Limb (tissue), 2 donors: ENCODE data around the gene BICDL2.

Experiments
- DNase-seq, 2 donors: peaks; one replicate each; pipeline ENCODE4 v3.0.0-alpha.2; 2016; ENCODE audit errors: extremely low spot score in 2 of 2

The BICDL2 gene

DNA sequence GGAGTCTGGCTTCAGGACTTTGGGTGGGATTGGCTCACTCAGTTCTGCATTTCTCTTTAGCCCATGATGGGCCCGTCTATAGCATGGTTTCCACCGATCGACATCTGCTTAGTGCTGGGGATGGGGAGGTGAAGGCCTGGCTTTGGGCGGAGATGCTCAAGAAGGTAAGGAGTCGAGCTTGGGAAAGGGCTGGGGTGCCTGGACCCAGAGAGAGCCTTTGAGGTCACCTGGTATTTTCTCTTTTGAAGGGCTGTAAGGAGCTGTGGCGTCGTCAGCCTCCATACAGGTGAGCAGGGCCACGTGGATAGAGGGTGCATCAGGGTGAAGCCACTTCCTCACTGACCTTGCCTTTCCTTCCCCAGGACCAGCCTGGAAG is 10.8 kb downstream of the BICDL2 start:
- DNase-seq = no peak

DNA sequence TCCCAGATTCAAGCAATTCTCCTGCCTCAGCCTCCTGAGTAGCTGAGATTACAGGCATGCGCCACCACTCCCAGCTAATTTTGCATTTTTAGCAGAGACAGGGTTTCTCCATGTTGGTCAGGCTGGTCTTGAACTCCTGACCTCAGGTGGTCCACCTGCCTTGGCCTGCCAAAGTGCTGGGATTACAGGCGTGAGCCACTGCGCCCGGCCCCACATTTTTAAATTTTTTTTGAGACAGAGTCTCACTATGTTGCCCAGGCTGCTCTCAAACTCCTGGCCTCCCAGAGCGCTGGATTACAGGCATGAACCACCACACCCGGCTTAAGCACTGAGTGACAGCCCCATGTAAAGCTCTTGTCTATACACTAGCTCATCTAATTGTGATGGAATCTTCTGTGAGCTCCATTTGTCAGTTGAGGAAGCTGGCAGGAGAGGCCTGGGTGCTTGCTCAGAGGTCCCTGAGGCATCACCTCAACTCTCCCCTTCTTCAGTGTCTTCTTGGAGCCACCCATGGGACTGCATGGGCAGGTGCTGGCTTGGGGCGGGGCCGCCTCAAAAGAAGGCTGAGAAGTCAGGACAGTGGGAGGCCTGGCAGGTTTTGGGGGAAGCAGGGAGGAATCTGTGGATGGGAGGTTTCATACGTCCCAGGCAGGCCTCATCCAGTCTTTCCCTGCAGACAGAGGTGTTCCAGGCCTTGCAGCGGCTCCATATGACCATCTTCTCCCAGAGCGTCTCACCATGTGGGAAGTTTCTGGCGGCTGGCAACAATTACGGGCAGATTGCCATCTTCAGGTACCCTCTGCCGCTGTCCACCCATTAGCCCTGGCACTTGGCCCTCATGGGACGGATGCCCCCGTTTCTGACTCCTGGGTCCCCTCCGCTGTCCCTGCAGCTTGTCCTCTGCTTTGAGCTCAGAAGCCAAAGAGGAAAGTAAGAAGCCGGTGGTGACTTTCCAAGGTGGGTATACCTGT is 11.4 kb downstream of the BICDL2 start:
- DNase-seq = no peak

DNA sequence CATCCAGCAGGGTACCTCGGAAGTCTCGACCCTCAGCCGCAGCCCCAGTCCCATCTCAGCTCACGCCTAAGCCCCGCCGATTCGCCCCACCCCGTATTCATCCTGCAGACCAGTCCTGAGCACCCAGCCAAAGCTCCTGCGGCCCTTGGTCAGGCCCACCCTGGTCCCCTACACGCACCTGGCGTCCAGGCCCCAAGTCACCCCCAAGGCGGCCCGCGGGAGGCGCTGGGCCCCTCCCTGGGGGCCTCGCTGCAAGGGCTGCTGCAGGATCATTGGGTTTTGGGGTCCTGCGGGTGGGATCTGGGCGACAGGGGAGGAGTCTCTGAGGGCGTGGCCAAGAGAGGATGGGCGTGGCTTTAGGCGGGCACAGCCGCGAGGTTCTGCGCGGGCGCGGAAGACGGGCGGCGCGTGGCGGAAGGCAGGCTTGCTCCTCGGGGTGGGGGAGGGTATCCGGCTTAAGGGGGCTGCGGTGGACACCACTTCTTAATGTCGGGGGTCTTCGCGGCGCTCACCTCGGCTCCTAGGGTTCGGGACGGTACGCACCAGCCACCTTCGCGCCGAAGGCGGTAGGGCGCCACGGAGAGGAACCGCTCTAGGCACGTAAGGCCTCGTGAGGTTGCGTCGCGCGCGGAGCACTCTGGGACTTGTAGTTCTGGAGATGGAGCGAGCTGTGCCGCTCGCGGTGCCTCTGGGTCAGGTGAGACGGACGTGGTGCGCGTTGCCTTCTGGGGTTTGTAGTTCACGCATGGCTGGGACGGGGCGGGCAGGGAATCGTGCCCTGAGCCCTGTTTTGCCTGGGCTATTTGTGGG is 12.9 kb downstream of the BICDL2 start, which contains the start of the genes HCFC1R1 and THOC6:
TSS of gene HCFC1R1 (minus strand) at position 274 of the 810 bp plus-strand sequence. CDS start at position 273, 1 bp downstream.
TSS of gene THOC6 (plus strand) at position 367 of the 810 bp plus-strand sequence. CDS start at position 659, 292 bp downstream.
- DNase-seq = peak; percentile 94 to 96

DNA sequence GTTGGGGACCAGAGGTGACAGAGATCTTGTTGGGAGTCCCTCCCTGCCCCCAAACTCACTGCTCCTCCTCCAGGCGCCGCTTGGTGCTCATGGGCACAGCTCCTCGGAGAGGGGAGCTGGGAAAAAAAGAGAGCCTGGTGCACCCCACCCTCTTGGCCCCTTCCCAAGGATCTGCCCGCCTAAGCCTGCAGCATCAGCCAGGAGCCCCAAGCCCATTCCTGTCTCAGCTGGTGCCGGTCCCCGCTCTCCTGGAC is 13.4 kb downstream of the BICDL2 start:
- DNase-seq = no peak

DNA sequence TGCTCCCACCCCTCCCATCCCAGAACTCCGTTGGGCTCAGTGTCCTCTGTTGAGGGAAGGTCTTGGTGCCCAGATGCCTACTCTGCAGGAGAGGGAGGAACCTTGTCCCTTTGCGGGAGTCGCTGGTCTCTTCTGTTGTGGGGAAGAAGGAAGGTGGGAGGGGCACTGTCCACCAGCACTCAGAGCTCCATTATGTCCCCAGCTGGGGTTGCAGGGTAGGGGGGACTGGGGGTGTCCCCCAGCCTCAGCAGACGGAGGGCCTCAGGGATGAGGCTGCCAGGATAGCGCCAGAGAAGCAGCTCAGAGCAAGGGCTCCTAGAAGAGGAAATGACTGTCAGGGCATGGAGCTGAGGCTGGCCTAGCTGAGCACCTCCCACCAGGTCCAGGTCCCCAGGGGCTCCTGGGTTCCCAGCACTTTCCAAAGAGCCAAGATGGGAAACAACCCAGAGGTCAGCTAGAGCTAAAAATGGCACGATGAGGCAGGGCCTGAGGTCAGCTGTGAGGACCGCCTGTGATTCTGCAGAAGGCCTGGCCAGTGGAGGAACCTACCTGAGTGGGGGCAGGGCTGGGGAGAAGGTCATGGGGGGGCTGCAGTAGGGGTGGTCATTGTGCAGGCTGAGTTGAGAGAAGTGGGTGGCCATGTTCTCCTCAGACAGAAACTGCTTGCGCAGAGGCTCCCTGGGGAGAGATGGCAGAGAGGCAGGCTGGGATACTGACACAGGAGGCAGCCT is 13.9 kb downstream of the BICDL2 start:
- DNase-seq = no peak

DNA sequence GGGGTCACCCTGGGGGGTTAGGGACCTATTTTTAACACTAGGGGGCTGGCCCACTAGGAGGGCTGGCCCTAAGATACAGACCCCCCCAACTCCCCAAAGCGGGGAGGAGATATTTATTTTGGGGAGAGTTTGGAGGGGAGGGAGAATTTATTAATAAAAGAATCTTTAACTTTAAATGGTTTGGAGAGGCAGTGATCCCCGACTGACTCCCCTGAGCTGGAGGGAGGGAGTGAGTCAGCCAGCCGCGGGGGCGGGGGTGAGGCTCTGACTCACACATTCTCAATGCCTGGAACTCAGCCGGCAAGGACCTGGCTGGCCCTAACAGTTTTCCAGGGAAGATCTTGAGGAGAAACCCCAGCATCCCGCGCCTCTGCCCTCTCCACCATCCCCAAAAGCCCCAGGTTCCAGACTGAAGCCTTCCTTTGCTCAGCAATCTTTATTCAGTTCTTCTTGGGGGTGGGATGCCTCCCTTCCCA is 14.5 kb downstream of the BICDL2 start:
- peak; percentile 82 to 88 for DNase-seq

DNA sequence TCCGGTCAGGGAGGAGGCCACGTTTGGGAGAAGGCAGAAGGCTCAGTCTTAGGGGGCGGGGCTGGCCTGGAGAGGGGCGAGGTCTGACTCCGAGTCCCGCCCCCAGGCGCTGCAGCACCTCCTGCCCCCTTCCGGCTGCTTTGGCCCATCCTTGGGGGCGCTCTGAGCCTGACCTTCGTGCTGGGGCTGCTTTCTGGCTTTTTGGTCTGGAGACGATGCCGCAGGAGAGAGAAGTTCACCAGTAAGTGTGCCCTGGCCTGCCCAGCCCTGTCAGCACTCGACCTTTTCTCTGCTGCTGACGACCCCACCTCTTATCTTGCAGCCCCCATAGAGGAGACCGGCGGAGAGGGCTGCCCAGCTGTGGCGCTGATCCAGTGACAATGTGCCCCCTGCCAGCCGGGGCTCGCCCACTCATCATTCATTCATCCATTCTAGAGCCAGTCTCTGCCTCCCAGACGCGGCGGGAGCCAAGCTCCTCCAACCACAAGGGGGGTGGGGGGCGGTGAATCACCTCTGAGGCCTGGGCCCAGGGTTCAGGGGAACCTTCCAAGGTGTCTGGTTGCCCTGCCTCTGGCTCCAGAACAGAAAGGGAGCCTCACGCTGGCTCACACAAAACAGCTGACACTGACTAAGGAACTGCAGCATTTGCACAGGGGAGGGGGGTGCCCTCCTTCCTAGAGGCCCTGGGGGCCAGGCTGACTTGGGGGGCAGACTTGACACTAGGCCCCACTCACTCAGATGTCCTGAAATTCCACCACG is 15.1 kb downstream of the BICDL2 start:
- DNase-seq = peak; percentile 69 to 74

DNA sequence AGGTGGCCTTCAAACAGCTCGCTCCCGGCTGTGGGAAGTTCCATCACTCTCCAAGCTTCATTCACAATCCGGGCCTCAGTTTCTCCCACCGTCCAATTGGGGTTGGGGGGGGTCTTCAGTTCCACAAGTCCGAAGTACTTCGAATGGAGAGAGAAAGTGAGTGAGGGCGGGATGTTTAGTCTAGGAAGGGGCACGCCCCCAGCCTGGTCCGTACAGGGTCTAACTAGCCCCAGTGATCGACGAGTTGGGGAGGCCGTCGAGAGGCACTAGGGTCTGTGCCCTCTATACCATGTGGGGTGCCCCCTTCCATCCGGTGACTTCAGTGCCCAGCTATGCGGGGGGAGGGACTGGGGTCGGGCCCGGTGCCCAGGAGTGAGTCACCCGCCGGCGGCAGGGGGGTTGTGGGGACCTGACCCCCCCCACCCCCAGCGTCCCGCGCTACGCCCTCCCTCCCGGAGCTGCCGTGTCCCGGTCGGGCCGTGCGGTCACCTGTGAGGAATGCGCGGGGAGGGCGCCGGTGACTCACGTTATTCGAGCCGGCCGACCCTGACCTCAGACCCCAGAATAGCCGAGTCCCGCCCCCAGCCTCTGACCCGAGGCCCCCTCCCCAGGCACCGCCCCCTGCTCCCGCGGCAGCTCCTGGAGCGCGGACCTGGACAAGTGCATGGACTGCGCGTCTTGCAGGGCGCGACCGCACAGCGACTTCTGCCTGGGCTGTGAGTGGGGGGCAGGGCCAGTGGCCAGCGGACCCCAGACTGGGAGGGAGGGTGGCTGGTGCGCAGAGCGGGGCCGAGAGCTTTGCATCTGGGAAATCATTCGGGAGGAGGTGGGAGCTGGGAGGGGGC is 15.9 kb downstream of the BICDL2 start:
- peak; percentile 36 to 82 for DNase-seq

DNA sequence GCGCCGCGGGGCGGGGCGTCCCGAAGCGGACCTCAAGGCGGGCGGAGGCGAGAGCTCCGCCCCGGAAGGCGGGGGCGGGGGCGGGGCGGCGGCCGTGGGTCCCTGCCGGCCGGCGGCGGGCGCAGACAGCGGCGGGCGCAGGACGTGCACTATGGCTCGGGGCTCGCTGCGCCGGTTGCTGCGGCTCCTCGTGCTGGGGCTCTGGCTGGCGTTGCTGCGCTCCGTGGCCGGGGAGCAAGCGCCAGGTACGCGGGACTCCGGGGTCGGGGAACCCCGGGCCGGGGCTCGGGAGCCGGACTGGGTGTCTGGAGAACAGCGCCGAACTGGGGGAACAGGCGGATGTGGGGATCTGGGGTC is 16.5 kb downstream of the BICDL2 start, which contains the start of gene TNFRSF12A:
TSS of gene TNFRSF12A (plus strand) at position 122 of the 357 bp plus-strand sequence. CDS start at position 152, 30 bp downstream.
- peak; percentile 70 to 86 for DNase-seq

DNA sequence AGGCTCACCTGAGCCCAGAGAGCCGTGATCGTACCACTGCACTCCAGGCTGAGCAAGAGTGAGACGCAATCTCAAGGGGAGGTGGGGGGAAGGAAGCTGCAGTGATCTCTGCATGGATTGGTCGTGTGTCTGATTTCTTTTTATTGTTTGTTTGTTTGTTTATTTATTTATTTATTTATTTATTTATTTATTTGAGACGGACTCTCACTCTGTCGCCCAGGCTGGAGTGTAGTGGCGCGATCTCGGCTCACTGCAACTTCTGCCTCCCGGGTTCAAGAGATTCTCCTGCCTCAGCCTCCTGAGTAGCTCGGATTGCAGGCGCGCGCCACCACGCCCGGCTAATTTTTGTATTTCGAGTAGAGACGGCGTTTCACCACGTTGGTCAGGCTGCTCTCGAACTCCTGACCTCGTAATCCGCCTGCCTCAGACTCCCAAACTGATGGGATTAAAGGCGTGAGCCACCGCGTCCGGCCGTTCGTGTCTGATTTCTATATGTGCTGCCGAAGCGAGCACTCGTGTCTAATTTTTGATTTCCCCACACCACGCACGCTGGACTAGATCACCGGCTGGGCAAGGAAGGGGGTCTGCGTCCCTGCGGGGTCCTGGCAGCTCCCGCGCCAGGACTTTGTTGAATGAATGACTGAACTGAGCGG is 17.0 kb downstream of the BICDL2 start:
- no peak for DNase-seq

DNA sequence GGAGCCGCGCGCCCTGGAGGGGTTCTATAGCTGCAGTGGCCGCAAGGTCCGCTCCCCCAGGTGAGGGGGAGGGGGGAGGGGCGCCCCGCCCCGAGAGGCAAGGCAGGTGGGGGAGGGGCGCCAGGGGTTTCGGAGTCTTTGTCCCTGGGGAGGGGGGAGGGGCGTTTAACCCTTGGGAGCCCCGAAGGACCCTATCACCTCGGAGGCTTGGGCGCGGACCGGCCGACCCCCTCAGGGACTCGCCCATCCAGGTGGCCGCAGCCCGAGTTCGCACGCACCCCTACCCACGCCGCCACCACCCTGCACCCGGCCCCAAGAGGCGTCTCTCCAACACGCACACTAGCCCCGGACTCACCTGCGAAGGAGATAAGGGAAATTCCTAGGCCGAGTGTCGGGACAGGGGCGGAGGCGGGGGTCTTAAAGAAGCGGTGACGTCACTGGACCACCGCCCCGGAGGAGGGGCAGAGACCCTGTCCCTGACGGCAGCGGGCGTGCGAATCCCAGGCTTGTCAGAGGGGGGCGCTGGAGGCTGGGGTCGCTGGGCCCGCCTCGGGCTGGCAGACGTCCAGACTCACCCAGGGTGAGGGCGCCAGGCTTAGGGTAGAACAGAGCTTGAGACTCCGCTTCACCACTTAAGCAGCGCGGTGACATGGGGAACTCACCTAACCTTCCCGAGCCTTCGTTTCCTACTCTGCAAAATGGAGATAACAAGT is 18.8 kb downstream of the BICDL2 start, which contains the start of gene CLDN6:
TSS of gene CLDN6 (minus strand) at position 390 of the 713 bp plus-strand sequence. CDS start 2,162 bp downstream, outside the sequence.
- peak in 1 of 2 donors; percentile 73 for DNase-seq

DNA sequence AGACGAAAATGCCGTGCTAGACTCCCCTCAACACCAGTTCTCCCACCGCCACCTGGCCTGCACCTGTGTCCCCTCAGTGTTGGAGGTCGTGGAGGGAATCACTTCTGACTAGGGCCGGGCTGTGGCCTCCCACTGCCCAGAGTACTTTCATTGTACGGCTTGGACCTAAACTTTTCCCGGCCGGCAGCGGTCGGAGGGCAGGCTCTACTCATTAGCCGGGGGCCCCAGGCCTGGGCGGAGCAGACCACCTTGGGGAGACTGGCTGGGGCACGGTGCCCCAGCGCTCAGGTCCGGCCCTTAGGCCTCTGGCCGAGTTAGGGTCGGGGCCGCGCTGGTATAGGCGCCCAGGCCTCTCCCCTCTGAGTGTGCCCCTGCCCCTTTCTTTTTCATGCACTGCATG is 19.4 kb downstream of the BICDL2 start:
- no peak for DNase-seq

DNA sequence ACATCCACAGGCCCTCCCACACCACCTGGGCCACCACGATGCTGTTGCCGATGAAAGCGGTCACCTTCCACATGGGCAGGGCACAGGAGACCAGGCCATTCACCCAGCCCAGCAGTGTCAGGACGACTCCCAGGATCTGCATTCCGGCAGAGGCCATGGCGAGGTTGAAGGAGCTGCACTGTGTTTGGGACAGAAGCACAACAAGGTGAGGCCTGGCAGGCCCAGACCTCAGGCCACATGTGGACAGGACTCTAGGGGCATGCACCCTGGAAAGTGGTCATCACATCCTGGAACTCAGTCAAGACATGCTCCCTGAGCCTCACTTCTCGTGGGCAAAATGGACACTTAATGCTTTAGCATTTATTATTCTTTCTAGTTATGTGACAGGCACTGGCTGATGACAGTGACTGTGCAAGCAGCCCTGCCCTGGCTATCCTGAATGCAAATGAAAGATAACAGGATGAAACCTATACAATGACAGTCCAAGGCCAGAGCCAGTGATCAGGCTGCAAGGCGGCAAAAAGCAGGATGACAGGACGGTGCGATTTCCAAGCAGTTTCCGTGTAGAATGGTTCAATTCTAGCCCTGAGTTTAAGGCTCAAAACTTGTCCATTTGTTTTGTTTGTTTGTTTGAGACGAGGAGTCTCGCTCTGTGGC is 20.8 kb downstream of the BICDL2 start:
- DNase-seq = no peak

DNA sequence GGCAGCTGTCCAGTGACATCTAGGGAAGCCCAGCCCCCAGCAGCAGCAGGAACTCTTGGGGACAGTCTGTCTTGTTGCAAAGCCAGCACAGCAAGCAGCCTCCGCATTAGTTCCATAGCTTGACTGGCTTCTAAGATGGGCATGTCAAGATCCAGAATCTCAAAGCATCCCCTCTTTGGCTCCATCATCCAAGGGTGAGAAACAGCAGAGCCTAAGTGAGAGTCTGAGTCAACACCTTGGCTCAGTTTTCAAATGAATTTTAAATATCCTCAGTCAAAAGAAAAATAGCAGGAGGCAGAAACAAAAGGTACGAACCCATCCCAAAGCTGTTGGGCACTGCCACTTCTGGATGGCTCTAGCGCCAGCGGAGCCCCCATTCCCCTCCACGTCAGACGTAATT is 21.8 kb downstream of the BICDL2 start:
- no peak for DNase-seq

DNA sequence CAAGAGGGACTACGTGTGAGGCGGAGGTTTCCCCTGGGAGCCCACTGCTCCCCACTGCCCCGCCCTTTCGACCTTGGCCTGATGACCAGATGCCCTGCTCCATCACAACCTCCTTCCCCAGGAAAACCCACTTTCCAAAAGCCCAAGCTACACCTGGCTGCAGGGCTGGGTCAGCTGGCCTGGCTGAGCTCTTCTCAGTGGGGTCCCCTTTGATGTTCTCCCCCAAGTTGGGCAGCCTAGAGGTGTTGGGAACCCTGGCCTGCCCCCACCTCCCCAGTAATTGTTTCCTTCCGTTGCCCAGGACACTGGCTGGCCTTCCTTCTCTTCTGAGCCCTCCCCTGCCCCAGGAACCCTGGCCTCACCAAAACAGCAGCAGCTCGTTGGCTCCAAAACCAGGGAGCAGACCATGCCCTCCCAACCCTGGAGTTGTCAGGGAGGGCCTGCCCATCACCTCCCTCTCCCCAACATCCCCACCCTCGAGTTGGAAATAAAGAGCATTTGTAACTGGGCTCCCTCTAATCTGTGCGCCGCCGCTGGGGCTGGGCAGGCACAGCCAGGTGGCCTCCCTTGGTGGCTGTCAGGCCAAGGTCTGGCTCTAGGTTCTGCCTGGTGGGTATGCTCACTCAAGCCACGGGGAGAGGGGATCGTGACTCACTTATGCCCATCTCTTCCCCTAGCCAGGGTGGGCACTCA is 22.6 kb downstream of the BICDL2 start:
- no peak for DNase-seq

DNA sequence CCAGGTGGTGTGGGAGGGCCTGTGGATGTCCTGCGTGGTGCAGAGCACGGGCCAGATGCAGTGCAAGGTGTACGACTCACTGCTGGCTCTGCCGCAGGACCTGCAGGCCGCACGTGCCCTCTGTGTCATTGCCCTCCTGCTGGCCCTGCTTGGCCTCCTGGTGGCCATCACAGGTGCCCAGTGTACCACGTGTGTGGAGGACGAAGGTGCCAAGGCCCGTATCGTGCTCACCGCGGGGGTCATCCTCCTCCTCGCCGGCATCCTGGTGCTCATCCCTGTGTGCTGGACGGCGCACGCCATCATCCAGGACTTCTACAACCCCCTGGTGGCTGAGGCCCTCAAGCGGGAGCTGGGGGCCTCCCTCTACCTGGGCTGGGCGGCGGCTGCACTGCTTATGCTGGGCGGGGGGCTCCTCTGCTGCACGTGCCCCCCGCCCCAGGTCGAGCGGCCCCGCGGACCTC is 23.2 kb downstream of the BICDL2 start:
- DNase-seq = no peak

DNA sequence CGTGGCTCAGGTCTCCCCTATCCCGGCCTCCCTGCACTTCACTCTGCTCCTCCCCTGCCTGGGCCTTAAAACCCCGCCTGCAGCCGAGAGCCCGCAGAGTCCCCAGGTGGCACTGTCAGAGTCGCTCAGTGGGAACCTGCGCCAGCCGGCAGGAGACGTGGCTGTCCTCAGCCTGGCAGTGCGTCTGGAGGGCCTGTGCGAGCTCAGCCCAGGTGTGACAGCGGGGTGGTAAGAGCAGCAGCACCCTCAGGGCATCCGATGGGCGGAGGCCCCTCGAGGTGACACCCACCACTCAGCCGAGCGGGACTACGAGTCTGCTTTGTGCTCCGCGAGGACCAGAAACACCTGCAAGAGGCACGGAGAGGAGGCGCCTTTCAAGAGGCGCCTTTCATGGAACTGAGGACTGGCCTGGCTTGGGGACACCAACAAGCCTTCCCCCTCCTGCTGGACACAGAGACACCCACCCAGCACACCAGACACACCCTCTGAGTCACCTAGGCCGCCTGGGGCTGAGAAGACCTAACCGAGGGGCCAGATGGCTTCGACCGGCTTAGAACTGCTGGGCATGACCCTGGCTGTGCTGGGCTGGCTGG is 23.8 kb downstream of the BICDL2 start, which contains the start of gene CLDN9:
TSS of gene CLDN9 (plus strand) at position 96 of the 593 bp plus-strand sequence. CDS start at position 536, 440 bp downstream.
- DNase-seq = no peak
